Kidney (tissue), 14 donors: ENCODE data around the gene HSPA9. TPM values are rescaled to one million over a fixed set of nuclear protein-coding genes. Genes with fewer than 3 reads are reported as not detected.

ENCODE experiments used
- DNase-seq, 5 donors: peaks; one replicate each; pipeline ENCODE4 v3.0.0-alpha.2; 2013 to 2020
- FAIRE-seq: peaks from 2 replicates; lab custom pipeline; 2012; peaks lifted over from hg19 to GRCh38; lab: Jason Lieb, UNC
- H3K27ac ChIP-seq, 2 donors: one replicate each; pipeline ENCODE4 v1.7.0; 2013; ENCODE audit warnings: low read depth in 2 of 2, low read length in 2 of 2, inconsistent platforms in 1 of 2
- H3K27me3 ChIP-seq: one replicate; pipeline ENCODE4 v1.7.1; 2013; ENCODE audit warnings: low read length, inconsistent platforms; ENCODE audit not compliant: control insufficient read depth, insufficient read depth
- H3K36me3 ChIP-seq, 3 donors: one replicate each; pipeline versions ENCODE4 v1.7.0 to v1.7.1; 2013; ENCODE audit warnings: low read length in 3 of 3, control low read depth in 1 of 3, inconsistent platforms in 1 of 3; ENCODE audit not compliant: insufficient read depth in 3 of 3, control insufficient read depth in 2 of 3
- H3K4me1 ChIP-seq, 3 donors: one replicate each; pipeline versions ENCODE4 v1.7.0 to v1.7.1; 2013; ENCODE audit warnings: low read length in 3 of 3, inconsistent platforms in 1 of 3, low read depth in 1 of 3; ENCODE audit not compliant: control insufficient read depth in 2 of 3, insufficient read depth in 2 of 3
- H3K4me3 ChIP-seq, 3 donors: one replicate each; pipeline versions ENCODE4 v1.7.0 to v1.8.1; 2013; ENCODE audit warnings: low read length in 3 of 3, control low read depth in 1 of 3, inconsistent platforms in 1 of 3
- H3K9ac ChIP-seq, 3 donors: one replicate each; pipeline versions ENCODE4 v1.7.0 to v1.7.1; 2013; ENCODE audit warnings: low read length in 3 of 3, control low read depth in 1 of 3, inconsistent platforms in 1 of 3
- H3K9me3 ChIP-seq, 3 donors: one replicate each; pipeline versions ENCODE4 v1.7.0 to v1.7.1; 2013; ENCODE audit warnings: low read length in 3 of 3, control low read depth in 1 of 3, inconsistent platforms in 1 of 3; ENCODE audit not compliant: control insufficient read depth in 2 of 3, insufficient read depth in 1 of 3
- intact Hi-C: fragments of 100-400 bp; cut with DNase I; formaldehyde crosslinking; loops from one replicate; pipeline ENCODE4 v1.11.1; 2022
- polyA plus RNA-seq: library from polyadenylated mRNA; stranded (reverse); fragments of 350-450 nt; fragmentation: Illumina TruSeq; extraction: RNeasy Lipid Tissue Mini Kit (QIAGEN cat#74804); gene quantifications from one replicate; pipeline ENCODE4 v1.2.3, GENCODE V29; 2014; ENCODE audit warnings: low read depth, low replicate concordance; ENCODE audit not compliant: insufficient read depth
- total RNA-seq: library from RNA; stranded (reverse); fragmentation: NEBNext Ultra II Directional; extraction: Animal tissue kit (Norgen Biotek cat#: 25700); gene quantifications from one replicate; pipeline ENCODE4 v1.2.1, GENCODE V29; 2021
- TF ChIP-seq, protein P1 (sequence below): IDR thresholded peaks from 3 replicates; pipeline ENCODE4 v1.5.1; 2012; ENCODE audit warnings: mild to moderate bottlenecking, moderate library complexity, borderline replicate concordance; ENCODE audit not compliant: insufficient read depth; ENCODE audit errors: extremely low read depth
- donor health status: control.
- donor health status: control.
- donor health status: control.
- donor health status: control.
- donor health status: control.
- donor health status: DM: yes; HTN: yes; CAD: no.
- donor health status: Normal renal cell carcinoma (clear cell type).

Gene HSPA9
- total and polyA plus RNA-seq, 2 donors from 2014 or later: 192 to 331 TPM

DNA sequence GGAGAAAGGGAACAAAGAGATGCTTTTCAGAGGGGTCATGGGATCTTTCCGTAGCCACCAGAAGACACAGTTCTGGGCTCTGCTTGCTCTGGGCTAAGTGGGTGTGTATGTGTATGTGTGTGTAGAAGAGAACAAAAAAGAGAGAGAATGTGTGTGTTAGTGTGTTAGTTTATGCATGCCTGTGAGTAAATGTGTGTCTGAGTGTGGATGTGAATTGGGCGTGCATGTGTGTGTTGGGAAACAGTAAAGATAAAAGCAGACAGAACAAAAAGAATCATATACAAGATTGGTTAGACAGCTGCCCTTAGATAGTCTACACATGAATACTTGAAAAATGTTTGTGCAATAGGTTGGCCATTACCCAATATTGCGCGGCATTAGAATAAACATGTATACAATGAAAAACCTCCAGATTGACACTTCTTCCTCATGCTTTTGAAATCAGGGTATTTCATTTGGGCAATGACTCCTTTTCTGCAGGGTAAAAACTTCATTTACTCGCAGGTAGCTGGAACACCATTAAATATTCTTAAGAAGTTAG lies 36.5 kb upstream of the HSPA9 start:
- Histone ChIP-seq H3K27me3 (no peaks in the 10 kb centered on the region), H3K4me1 (peaks cover 0 to 10% (median 0%) of the 10 kb centered on the region in 3 donors), H3K9ac (peak overlapping the region; percentile 32 to 47 (median 34)), H3K36me3 (no peaks in the 10 kb centered on the region), H3K4me3 (peak overlapping the region; percentile 32 to 73 (median 60)), H3K27ac (no peak overlapping the region), H3K9me3 (no peaks in the 10 kb centered on the region)
- intact Hi-C loops: no loop called here
- TF ChIP-seq, protein P1, sequence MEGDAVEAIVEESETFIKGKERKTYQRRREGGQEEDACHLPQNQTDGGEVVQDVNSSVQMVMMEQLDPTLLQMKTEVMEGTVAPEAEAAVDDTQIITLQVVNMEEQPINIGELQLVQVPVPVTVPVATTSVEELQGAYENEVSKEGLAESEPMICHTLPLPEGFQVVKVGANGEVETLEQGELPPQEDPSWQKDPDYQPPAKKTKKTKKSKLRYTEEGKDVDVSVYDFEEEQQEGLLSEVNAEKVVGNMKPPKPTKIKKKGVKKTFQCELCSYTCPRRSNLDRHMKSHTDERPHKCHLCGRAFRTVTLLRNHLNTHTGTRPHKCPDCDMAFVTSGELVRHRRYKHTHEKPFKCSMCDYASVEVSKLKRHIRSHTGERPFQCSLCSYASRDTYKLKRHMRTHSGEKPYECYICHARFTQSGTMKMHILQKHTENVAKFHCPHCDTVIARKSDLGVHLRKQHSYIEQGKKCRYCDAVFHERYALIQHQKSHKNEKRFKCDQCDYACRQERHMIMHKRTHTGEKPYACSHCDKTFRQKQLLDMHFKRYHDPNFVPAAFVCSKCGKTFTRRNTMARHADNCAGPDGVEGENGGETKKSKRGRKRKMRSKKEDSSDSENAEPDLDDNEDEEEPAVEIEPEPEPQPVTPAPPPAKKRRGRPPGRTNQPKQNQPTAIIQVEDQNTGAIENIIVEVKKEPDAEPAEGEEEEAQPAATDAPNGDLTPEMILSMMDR: no peak
- DNase-seq: no peak
- FAIRE-seq: no peak

DNA sequence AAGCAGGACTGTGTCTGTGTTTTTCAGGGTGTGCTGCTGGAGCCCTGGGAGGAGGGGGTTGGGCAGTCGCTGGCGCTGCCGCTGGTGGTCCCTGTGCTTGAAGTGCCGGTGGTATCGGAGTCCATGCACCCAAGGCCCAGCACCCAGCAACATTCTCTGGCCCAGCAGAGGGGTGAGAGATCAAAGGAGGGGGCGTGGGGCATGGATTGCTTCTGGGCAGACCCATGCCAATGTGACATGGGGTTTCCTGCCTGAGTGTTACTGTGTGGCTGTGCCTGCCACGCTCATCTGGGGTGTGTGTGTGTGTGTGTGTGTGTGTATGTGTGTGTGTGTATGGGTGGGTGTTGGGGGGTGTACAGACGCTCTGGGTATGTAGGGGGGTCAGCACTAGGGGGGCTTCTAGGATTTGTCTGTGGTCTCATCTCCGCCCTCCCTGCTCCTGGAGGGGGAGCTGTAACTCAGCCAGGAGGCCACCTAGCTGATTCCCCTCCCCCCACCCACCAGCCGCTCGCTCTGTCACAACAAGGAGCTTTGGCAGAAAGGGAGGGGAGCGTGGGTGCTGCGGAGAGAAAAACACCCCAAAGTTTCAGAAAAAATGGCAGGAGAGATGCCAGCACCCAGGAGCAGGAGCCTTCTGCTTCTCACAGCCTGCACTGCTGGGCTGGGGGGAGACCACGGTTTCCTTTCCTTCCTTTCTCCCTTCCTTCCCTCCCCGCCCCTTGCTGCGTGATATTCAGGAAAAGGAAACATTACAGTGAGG lies 35.9 kb upstream of the HSPA9 start:
- peak overlapping the region; percentile 32 to 47 (median 34) for H3K9ac ChIP-seq
- no peak overlapping the region for H3K27ac ChIP-seq
- peak overlapping the region; percentile 32 to 73 (median 60) for H3K4me3 ChIP-seq
- peaks cover 0 to 14% (median 0%) of the 10 kb centered on the region in 3 donors for H3K4me1 ChIP-seq
- TF ChIP-seq, protein P1: no peak
- no peak for FAIRE-seq
- no peaks in the 10 kb centered on the region for H3K27me3 ChIP-seq
- intact Hi-C loops: no loop called here
- H3K36me3 ChIP-seq: no peaks in the 10 kb centered on the region
- DNase-seq: peak; percentile 73 to 89 (median 85)
- H3K9me3 ChIP-seq: no peaks in the 10 kb centered on the region

DNA sequence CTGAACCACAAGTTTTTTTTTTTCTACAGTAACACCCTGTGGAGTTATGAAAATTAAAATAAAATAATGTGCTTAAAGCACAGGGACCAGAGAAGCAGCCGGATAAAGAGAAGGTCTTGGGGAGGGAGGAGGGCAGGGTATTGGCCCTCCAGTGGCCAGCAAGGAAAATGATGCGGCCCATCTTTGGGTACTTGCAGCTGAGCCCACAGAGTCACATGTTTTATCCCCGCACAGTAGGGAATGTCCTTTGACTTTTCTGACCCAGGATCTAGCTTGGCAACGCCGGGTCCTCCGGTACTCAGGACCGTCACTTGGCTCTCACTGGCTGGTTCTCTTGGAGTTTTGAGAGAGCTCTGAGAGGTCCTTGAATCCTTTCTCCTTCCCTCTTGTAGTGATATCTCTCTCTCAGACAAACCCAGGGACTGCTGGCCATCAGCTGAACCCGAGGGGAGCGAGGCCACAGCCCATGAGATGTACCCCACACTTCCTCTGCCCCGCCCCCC lies 35.3 kb upstream of the HSPA9 start:
- H3K27ac ChIP-seq: no peak overlapping the region
- no peaks in the 10 kb centered on the region for H3K27me3 ChIP-seq
- no peaks in the 10 kb centered on the region for H3K9me3 ChIP-seq
- peak overlapping the region in 1 of 3 donors; percentile 16 for H3K9ac ChIP-seq
- FAIRE-seq: no peak
- TF ChIP-seq, protein P1: peak; percentile 23
- intact Hi-C loops: no loop called here
- H3K4me1 ChIP-seq: peaks cover 0 to 16% (median 0%) of the 10 kb centered on the region in 3 donors
- peak in 2 of 5 donors; percentile 33 to 41 for DNase-seq
- no peaks in the 10 kb centered on the region for H3K36me3 ChIP-seq
- no peak overlapping the region for H3K4me3 ChIP-seq
